Measurements from ENCODE around the gene ZSCAN5A. TPM values are rescaled to one million over a fixed set of nuclear protein-coding genes. Genes with fewer than 3 reads are reported as not detected.
"Not testable (repeated sequence)": the region's sequence is repeated elsewhere in the genome, so short reads cannot be mapped to it uniquely, and the experiment has no call there.

Gene ZSCAN5A
- total RNA-seq, 2 donors from 2014 or later = 7.3 to 11.9 TPM

GRCh38 chr19:56199687-56200086, 115.0 kb downstream of the ZSCAN5A start:
- Histone ChIP-seq H3K36me3 (no peaks in the 10 kb centered on the region), H3K27ac (no peak overlapping the region), H3K27me3 (replicated peaks; ENCODE audit: insufficient read depth) (no peaks in the 10 kb centered on the region), H3K4me1 (ENCODE audit: control insufficient read depth in 1 of 2, low read depth in 2 of 2) (no peaks in the 10 kb centered on the region), H3K9me3 (no peaks in the 10 kb centered on the region), H3K4me3 (no peak overlapping the region)
- DNase-seq (ENCODE audit: low spot score) (no peak), ATAC-seq (ENCODE audit: insufficient number of reproducible peaks, low FRiP score, low read depth) (no peak)
- TF ChIP-seq CTCF (IDR thresholded peaks at IDR 0.05) = no peak

- H3K4me1 ChIP-seq (ENCODE audit: control insufficient read depth in 1 of 2, low read depth in 2 of 2); H3K9me3 ChIP-seq; H3K27ac ChIP-seq; H3K36me3 ChIP-seq; H3K27me3 ChIP-seq (replicated peaks; ENCODE audit: insufficient read depth); DNase-seq (ENCODE audit: low spot score); H3K4me3 ChIP-seq; ATAC-seq (ENCODE audit: insufficient number of reproducible peaks, low FRiP score, low read depth): not testable (repeated sequence)
Measured at GRCh38 chr19:56197646-56198045, 117.0 kb downstream of the ZSCAN5A start, which contains the start of gene ZSCAN5B. ZSCAN5B (minus strand) TSS chr19:56197783; CDS start chr19:56193052, 4,731 bp downstream.

- H3K36me3 ChIP-seq = no peaks in the 10 kb centered on the region
- H3K27ac ChIP-seq = no peak overlapping the region
- no peak for DNase-seq (ENCODE audit: low spot score)
- no peak for TF ChIP-seq CTCF (IDR thresholded peaks at IDR 0.05)
- no peaks in the 10 kb centered on the region for H3K4me1 ChIP-seq (ENCODE audit: control insufficient read depth in 1 of 2, low read depth in 2 of 2)
- no peak for ATAC-seq (ENCODE audit: insufficient number of reproducible peaks, low FRiP score, low read depth)
- H3K9me3 ChIP-seq = no peaks in the 10 kb centered on the region
- H3K4me3 ChIP-seq = no peak overlapping the region
- H3K27me3 ChIP-seq (replicated peaks; ENCODE audit: insufficient read depth) = no peaks in the 10 kb centered on the region
Measured at GRCh38 chr19:56193981-56194640, 120.5 kb downstream of the ZSCAN5A start.

DNA sequence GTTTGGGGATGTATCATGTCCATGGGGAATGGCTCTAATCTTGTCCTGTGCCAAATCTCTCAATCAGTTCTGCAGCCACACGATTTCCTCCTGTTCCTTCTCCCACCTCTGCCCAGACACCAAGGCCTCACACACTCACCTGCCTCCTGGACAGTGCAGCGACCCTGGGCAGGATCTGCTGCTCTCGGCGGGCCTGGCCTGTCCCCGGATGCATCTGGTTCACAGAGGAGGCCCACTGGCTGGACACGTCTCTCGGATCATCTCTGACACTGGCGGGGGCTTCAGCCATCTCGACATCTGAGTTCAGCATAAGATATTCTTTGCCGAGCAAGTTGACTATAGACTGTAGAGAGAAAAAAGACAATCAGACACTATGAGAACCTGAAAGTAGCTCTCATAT, 122.9 kb downstream of the ZSCAN5A start:
- Histone ChIP-seq H3K4me1 (ENCODE audit: control insufficient read depth in 1 of 2, low read depth in 2 of 2) (no peaks in the 10 kb centered on the region), H3K27me3 (replicated peaks; ENCODE audit: insufficient read depth) (no peaks in the 10 kb centered on the region), H3K36me3 (no peaks in the 10 kb centered on the region), H3K4me3 (no peak overlapping the region), H3K27ac (no peak overlapping the region), H3K9me3 (no peaks in the 10 kb centered on the region)
- ATAC-seq (ENCODE audit: insufficient number of reproducible peaks, low FRiP score, low read depth) = no peak
- DNase-seq (ENCODE audit: low spot score) = no peak
- TF ChIP-seq CTCF (IDR thresholded peaks at IDR 0.05) = no peak

GRCh38 chr19:56191115-56191514, 123.5 kb downstream of the ZSCAN5A start:
- H3K36me3 ChIP-seq = no peaks in the 10 kb centered on the region
- TF ChIP-seq CTCF (IDR thresholded peaks at IDR 0.05) = no peak
- ATAC-seq (ENCODE audit: insufficient number of reproducible peaks, low FRiP score, low read depth) (no peak), DNase-seq (ENCODE audit: low spot score) (no peak)
- no peaks in the 10 kb centered on the region for H3K4me1 ChIP-seq (ENCODE audit: control insufficient read depth in 1 of 2, low read depth in 2 of 2)
- H3K27me3 ChIP-seq (replicated peaks; ENCODE audit: insufficient read depth) = no peaks in the 10 kb centered on the region
- no peak overlapping the region for H3K4me3 ChIP-seq
- no peak overlapping the region for H3K27ac ChIP-seq
- no peaks in the 10 kb centered on the region for H3K9me3 ChIP-seq

GRCh38 chr19:56189785-56190184, 124.9 kb downstream of the ZSCAN5A start:
- Histone ChIP-seq H3K36me3 (no peaks in the 10 kb centered on the region), H3K27ac (no peak overlapping the region), H3K9me3 (no peaks in the 10 kb centered on the region), H3K27me3 (replicated peaks; ENCODE audit: insufficient read depth) (no peaks in the 10 kb centered on the region), H3K4me3 (no peak overlapping the region), H3K4me1 (ENCODE audit: control insufficient read depth in 1 of 2, low read depth in 2 of 2) (no peaks in the 10 kb centered on the region)
- no peak for ATAC-seq (ENCODE audit: insufficient number of reproducible peaks, low FRiP score, low read depth)
- no peak for DNase-seq (ENCODE audit: low spot score)
- TF ChIP-seq CTCF (IDR thresholded peaks at IDR 0.05) = no peak
